Liver (tissue), 9 donors: Measurements from ENCODE around the gene TMEM86A. TPM values are rescaled to one million over a fixed set of nuclear protein-coding genes. Genes with fewer than 3 reads are reported as not detected.

Source experiments
- DNase-seq: peaks from one replicate; pipeline ENCODE4 v3.0.0-alpha.2; 2017; ENCODE audit warnings: low spot score
- H3K27ac ChIP-seq, 2 donors: one replicate each; pipeline ENCODE4 v1.7.0; 2013; ENCODE audit warnings: inconsistent platforms in 2 of 2, low read length in 2 of 2, control low read depth in 1 of 2, low read depth in 1 of 2, mild to moderate bottlenecking in 1 of 2
- H3K27me3 ChIP-seq, 4 donors: one replicate each; pipeline versions ENCODE4 v1.6.1 to v1.7.0; 2013; ENCODE audit warnings: low read length in 3 of 4, inconsistent platforms in 1 of 4, mild to moderate bottlenecking in 1 of 4, moderate library complexity in 1 of 4; ENCODE audit not compliant: control insufficient read depth in 4 of 4, insufficient read depth in 4 of 4
- H3K36me3 ChIP-seq, 4 donors: one replicate each; pipeline versions ENCODE4 v1.6.1 to v1.7.0; 2013; ENCODE audit warnings: low read length in 3 of 4, mild to moderate bottlenecking in 3 of 4, low read depth in 1 of 4, moderate library complexity in 1 of 4; ENCODE audit not compliant: control insufficient read depth in 4 of 4, insufficient read depth in 3 of 4
- H3K4me1 ChIP-seq, 4 donors: one replicate each; pipeline versions ENCODE4 v1.6.1 to v1.7.0; 2013; ENCODE audit warnings: low read length in 3 of 4, mild to moderate bottlenecking in 3 of 4, moderate library complexity in 1 of 4; ENCODE audit not compliant: control insufficient read depth in 4 of 4, insufficient read depth in 4 of 4
- H3K4me3 ChIP-seq, 3 donors: one replicate each; pipeline versions ENCODE4 v1.6.1 to v1.7.0; 2013; ENCODE audit warnings: low read length in 3 of 3, control low read depth in 1 of 3, low read depth in 1 of 3, mild to moderate bottlenecking in 1 of 3
- H3K9ac ChIP-seq, 2 donors: one replicate each; pipeline ENCODE4 v1.7.0; 2013; ENCODE audit warnings: low read length in 2 of 2, mild to moderate bottlenecking in 2 of 2, moderate library complexity in 2 of 2, control low read depth in 1 of 2, low read depth in 1 of 2
- H3K9me3 ChIP-seq, 4 donors: one replicate each; pipeline versions ENCODE4 v1.6.1 to v1.7.0; 2013; ENCODE audit warnings: low read length in 3 of 4; ENCODE audit not compliant: control insufficient read depth in 4 of 4
- EGR1 ChIP-seq, 2 donors: IDR thresholded peaks; 2 replicates each; pipeline ENCODE4 v1.6.1; 2016 to 2018; ENCODE audit warnings: antibody characterized with exemption in 2 of 2, low read depth in 2 of 2
- FOXA1 ChIP-seq: IDR thresholded peaks from 2 replicates; pipeline ENCODE4 v1.6.1; 2016; ENCODE audit warnings: antibody characterized with exemption
- FOXA2 ChIP-seq: IDR thresholded peaks from 2 replicates; pipeline ENCODE4 v1.6.1; 2016; ENCODE audit warnings: antibody characterized with exemption
- GABPA ChIP-seq, 2 donors: IDR thresholded peaks in 1 of 2; conservative IDR thresholded peaks in 1 of 2; 2 replicates each; pipeline ENCODE4 v1.6.1; 2016; ENCODE audit warnings: antibody characterized with exemption in 2 of 2, mild to moderate bottlenecking in 1 of 2, moderate library complexity in 1 of 2
- HNF4A ChIP-seq, 2 donors: conservative IDR thresholded peaks; 2 replicates each; pipeline ENCODE4 v1.6.1; 2016; ENCODE audit warnings: antibody characterized with exemption in 2 of 2, mild to moderate bottlenecking in 2 of 2
- HNF4G ChIP-seq: IDR thresholded peaks from 2 replicates; pipeline ENCODE4 v1.6.1; 2016; ENCODE audit warnings: antibody characterized with exemption
- JUND ChIP-seq, 2 donors: IDR thresholded peaks; 2 replicates each; pipeline ENCODE4 v1.6.1; 2016; ENCODE audit warnings: antibody characterized with exemption in 2 of 2
- NR2F2 ChIP-seq: IDR thresholded peaks from 2 replicates; pipeline ENCODE4 v1.6.1; 2016; ENCODE audit warnings: antibody characterized with exemption
- RAD21 ChIP-seq, 2 donors: IDR thresholded peaks; 2 replicates each; pipeline ENCODE4 v1.6.1; 2016; ENCODE audit warnings: antibody characterized with exemption in 2 of 2, mild to moderate bottlenecking in 2 of 2
- RXRA ChIP-seq, 2 donors: IDR thresholded peaks; 2 replicates each; pipeline ENCODE4 v1.6.1; 2017 to 2018; ENCODE audit warnings: antibody characterized with exemption in 2 of 2, mild to moderate bottlenecking in 1 of 2
- SP1 ChIP-seq: IDR thresholded peaks from 2 replicates; pipeline ENCODE4 v1.6.1; 2018; ENCODE audit warnings: antibody characterized with exemption, mild to moderate bottlenecking
- TAF1 ChIP-seq: conservative IDR thresholded peaks from 2 replicates; pipeline ENCODE4 v1.6.1; 2016; ENCODE audit warnings: antibody characterized with exemption, mild to moderate bottlenecking
- YY1 ChIP-seq: IDR thresholded peaks from 2 replicates; pipeline ENCODE4 v1.6.1; 2016; ENCODE audit warnings: antibody characterized with exemption, mild to moderate bottlenecking
- WGBS: extraction: QIAGEN DNeasy Blood & Tissue Kit; methylation state at CpG from one replicate; pipeline ENCODE4 v1.1.7; 2013; 5-methylcytosine and 5-hydroxymethylcytosine counted together
- polyA plus RNA-seq, 2 donors: library from polyadenylated mRNA; stranded (reverse) in 1 of 2; unstranded in 1 of 2; fragments of 200-250 nt in 1 of 2; fragments of >200 nt in 1 of 2; fragmentation: Nextera tagmentation in 1 of 2; extraction: Ambion mirVana in 1 of 2; gene quantifications; one replicate each; pipeline versions ENCODE4 v1.2.1 to v1.2.3, GENCODE V29; 2013 to 2015
- total RNA-seq, 2 donors: library from RNA; depleted of rRNA; stranded (reverse); fragments of >200 nt; gene quantifications; one replicate each; pipeline ENCODE4 v1.2.3, GENCODE V29; 2014
- TF ChIP-seq, protein P1 (sequence below): IDR thresholded peaks from 2 replicates; pipeline ENCODE4 v1.6.1; 2016; ENCODE audit warnings: antibody characterized with exemption, mild to moderate bottlenecking
- TF ChIP-seq, protein P2 (sequence below): IDR thresholded peaks from 2 replicates; pipeline ENCODE4 v1.6.1; 2016; ENCODE audit warnings: antibody characterized with exemption
- TF ChIP-seq, protein P3 (sequence below): fragments of 150-350 bp; IDR thresholded peaks from 2 replicates; pipeline ENCODE4 v1.5.1; 2017; ENCODE audit warnings: improper control_type of control experiment, low read depth, low read length; ENCODE audit not compliant: missing input control
- TF ChIP-seq, protein P4 (sequence below): IDR thresholded peaks from 2 replicates; pipeline ENCODE4 v1.6.1; 2016; ENCODE audit warnings: antibody characterized with exemption
- TF ChIP-seq, protein P5 (sequence below): IDR thresholded peaks from 2 replicates; pipeline ENCODE4 v1.6.1; 2016; ENCODE audit warnings: antibody characterized with exemption
- donor health status: healthy.
- donor health status: healthy.
- donor health status: healthy.
- donor health status: healthy.
- donor health status: healthy.

TMEM86A gene
- total and polyA plus RNA-seq, 4 donors, result 1.8 to 2.7 (median 2.0) TPM

DNA sequence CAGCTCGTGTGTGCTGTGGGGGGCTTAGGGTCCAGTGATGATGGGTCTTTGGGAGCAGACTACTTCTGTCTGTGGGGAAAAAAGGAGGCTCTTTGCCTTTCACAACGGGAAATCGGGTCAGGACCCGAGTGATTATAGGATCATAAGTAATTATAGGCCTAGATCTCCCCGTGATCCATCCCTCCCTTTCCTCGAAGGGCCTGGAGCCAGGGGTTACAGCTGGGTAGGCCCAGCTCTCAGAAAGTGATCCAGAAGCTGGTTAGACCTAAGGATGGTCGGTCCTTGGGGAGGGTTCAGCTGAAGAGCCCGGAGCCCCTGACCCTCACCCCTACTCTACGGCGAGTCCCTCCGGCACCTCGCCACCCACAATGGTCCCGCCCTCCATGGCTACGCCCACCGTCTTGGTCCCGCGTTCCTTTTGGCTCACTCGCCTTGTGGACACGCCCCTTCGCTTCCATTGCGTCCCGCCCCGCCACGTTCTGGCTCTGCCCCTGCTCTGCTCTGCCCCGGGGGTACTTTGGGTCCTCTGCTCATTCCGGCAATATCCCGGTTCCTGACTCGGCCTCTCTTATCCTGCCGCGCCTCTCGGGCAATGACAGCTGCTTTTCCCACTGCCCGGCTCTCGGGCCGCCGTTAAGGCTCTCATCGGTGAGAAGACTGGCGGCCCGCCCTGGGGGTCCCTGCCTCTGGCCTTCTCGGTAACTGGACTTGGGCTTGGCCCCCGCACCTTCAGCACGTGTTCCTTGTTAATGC lies 22.4 kb downstream of the TMEM86A start:
- WGBS, result 14% methylated on average over 41 of the region's 41 CpGs
- peak; percentile 66 for DNase-seq
- H3K27me3 ChIP-seq, result peaks cover 0 to 4% (median 0%) of the 10 kb centered on the region in 4 donors
- no peak overlapping the region for H3K27ac ChIP-seq
- H3K4me1 ChIP-seq, result peaks cover 4 to 13% (median 8%) of the 10 kb centered on the region in 4 donors
- H3K36me3 ChIP-seq, result no peaks in the 10 kb centered on the region
- H3K9ac ChIP-seq, result peak overlapping the region in 1 of 2 donors; percentile 10
- H3K4me3 ChIP-seq, result peak overlapping the region in 2 of 3 donors; percentile 34 to 47
- H3K9me3 ChIP-seq, result no peaks in the 10 kb centered on the region
- TF ChIP-seq GABPA (IDR thresholded peaks at IDR 0.05 in 1 of 2, conservative IDR thresholded peaks at IDR 0.05 in 1 of 2), result no peak
- no peak for TF ChIP-seq SP1
- no peak for TF ChIP-seq JUND (IDR thresholded peaks at IDR 0.05)
- TF ChIP-seq, protein P1, sequence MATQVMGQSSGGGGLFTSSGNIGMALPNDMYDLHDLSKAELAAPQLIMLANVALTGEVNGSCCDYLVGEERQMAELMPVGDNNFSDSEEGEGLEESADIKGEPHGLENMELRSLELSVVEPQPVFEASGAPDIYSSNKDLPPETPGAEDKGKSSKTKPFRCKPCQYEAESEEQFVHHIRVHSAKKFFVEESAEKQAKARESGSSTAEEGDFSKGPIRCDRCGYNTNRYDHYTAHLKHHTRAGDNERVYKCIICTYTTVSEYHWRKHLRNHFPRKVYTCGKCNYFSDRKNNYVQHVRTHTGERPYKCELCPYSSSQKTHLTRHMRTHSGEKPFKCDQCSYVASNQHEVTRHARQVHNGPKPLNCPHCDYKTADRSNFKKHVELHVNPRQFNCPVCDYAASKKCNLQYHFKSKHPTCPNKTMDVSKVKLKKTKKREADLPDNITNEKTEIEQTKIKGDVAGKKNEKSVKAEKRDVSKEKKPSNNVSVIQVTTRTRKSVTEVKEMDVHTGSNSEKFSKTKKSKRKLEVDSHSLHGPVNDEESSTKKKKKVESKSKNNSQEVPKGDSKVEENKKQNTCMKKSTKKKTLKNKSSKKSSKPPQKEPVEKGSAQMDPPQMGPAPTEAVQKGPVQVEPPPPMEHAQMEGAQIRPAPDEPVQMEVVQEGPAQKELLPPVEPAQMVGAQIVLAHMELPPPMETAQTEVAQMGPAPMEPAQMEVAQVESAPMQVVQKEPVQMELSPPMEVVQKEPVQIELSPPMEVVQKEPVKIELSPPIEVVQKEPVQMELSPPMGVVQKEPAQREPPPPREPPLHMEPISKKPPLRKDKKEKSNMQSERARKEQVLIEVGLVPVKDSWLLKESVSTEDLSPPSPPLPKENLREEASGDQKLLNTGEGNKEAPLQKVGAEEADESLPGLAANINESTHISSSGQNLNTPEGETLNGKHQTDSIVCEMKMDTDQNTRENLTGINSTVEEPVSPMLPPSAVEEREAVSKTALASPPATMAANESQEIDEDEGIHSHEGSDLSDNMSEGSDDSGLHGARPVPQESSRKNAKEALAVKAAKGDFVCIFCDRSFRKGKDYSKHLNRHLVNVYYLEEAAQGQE, result no peak
- TF ChIP-seq, protein P2, sequence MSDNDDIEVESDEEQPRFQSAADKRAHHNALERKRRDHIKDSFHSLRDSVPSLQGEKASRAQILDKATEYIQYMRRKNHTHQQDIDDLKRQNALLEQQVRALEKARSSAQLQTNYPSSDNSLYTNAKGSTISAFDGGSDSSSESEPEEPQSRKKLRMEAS, result no peak
- no peak for TF ChIP-seq EGR1 (IDR thresholded peaks at IDR 0.05; ENCODE audit: low read depth in 2 of 2)
- TF ChIP-seq HNF4G, result no peak
- TF ChIP-seq TAF1, result no peak
- no peak for TF ChIP-seq RXRA (IDR thresholded peaks at IDR 0.05)
- TF ChIP-seq, protein P3, sequence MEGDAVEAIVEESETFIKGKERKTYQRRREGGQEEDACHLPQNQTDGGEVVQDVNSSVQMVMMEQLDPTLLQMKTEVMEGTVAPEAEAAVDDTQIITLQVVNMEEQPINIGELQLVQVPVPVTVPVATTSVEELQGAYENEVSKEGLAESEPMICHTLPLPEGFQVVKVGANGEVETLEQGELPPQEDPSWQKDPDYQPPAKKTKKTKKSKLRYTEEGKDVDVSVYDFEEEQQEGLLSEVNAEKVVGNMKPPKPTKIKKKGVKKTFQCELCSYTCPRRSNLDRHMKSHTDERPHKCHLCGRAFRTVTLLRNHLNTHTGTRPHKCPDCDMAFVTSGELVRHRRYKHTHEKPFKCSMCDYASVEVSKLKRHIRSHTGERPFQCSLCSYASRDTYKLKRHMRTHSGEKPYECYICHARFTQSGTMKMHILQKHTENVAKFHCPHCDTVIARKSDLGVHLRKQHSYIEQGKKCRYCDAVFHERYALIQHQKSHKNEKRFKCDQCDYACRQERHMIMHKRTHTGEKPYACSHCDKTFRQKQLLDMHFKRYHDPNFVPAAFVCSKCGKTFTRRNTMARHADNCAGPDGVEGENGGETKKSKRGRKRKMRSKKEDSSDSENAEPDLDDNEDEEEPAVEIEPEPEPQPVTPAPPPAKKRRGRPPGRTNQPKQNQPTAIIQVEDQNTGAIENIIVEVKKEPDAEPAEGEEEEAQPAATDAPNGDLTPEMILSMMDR, result no peak
- TF ChIP-seq FOXA2, result no peak
- no peak for TF ChIP-seq RAD21 (IDR thresholded peaks at IDR 0.05)
- TF ChIP-seq NR2F2, result no peak
- TF ChIP-seq HNF4A (conservative IDR thresholded peaks at IDR 0.05), result no peak
- no peak for TF ChIP-seq YY1
- TF ChIP-seq, protein P4, sequence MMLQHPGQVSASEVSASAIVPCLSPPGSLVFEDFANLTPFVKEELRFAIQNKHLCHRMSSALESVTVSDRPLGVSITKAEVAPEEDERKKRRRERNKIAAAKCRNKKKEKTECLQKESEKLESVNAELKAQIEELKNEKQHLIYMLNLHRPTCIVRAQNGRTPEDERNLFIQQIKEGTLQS, result no peak
- TF ChIP-seq, protein P5, sequence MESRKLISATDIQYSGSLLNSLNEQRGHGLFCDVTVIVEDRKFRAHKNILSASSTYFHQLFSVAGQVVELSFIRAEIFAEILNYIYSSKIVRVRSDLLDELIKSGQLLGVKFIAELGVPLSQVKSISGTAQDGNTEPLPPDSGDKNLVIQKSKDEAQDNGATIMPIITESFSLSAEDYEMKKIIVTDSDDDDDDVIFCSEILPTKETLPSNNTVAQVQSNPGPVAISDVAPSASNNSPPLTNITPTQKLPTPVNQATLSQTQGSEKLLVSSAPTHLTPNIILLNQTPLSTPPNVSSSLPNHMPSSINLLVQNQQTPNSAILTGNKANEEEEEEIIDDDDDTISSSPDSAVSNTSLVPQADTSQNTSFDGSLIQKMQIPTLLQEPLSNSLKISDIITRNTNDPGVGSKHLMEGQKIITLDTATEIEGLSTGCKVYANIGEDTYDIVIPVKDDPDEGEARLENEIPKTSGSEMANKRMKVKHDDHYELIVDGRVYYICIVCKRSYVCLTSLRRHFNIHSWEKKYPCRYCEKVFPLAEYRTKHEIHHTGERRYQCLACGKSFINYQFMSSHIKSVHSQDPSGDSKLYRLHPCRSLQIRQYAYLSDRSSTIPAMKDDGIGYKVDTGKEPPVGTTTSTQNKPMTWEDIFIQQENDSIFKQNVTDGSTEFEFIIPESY, result no peak
- no peak for TF ChIP-seq FOXA1
